Activated CD4-positive, alpha-beta T cell treated with anti-CD3 and anti-CD28 coated beads for 4 hours (primary cell): ENCODE data around the gene AOPEP.

ENCODE experiments used
- DNase-seq, 2 donors: peaks; one replicate each; pipeline ENCODE4 v3.0.0-alpha.2; 2020

The AOPEP gene

GRCh38 chr9:95105519-95106287, 379.2 kb downstream of the AOPEP start:
- DNase-seq, result no peak

- DNase-seq, result no peak
Measured at GRCh38 chr9:95107001-95107749, 380.7 kb downstream of the AOPEP start.

DNA sequence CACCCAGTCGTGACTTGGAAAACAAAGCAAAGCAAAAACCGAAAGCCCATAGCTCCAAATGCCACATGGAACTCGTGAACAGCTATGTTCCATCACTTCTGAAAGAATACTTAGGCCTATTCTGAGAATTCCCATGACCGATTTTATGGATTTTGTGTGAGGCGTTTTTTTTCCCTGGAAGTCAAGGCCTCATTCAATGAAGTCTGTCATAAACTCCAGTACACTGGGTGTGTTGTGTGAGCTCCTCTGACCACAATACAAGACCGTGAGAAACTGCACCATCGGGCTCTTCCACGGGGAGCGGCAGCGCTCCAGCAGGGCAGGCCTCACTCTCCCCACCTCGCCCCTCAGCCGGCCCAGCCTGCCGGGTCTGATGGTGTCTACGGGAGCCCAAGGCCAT, 381.5 kb downstream of the AOPEP start:
- DNase-seq, result no peak

GRCh38 chr9:95108777-95109176, 382.3 kb downstream of the AOPEP start:
- DNase-seq, result no peak

DNA sequence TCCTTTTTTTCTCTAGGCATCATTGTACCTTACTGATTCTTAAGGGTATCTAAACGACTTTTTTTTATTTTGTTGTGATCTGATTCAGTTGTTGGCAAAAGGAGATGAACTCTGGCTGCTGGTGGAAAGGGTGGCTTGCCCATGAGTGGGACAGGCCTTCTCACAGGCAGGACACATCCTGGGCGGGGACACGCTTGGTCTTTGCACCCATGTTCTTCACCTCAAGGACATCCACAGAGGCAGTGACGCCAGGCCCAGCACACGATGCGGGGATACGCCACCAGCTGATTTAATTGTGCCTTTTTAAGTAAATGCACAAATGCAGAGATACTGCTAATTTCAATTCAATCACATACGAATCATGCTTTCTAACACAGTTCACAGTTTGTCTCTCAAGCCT, 383.0 kb downstream of the AOPEP start:
- DNase-seq, result no peak

DNA sequence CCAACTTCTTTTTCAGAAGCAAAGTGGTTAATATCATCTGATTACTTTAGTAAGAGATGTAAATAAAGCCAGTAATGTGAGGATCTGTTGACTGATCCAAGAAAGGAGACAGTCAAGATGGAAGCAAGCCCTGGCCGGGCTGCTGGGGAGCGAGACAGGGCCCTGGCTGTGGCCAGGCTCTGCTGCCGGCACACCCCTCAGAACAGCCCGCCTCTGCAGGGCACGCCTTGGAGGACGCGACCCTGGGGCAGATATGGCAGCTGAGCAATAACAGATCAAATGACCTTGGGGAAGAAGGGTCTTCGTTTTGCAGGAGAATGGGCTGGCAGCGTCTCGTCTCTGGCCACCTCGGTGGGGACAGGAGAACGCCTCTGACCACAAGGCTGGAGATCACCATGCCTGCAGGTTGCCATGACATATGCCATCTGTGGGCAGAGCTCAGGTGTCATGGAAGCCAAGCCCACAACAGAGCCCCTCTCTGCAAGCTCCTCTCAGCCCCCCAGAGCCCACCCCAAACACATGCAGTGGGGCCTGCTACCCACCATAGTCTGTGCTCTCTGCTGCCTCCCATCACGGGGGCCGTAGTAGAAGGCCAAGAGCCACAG, 384.5 kb downstream of the AOPEP start:
- no peak for DNase-seq

DNA sequence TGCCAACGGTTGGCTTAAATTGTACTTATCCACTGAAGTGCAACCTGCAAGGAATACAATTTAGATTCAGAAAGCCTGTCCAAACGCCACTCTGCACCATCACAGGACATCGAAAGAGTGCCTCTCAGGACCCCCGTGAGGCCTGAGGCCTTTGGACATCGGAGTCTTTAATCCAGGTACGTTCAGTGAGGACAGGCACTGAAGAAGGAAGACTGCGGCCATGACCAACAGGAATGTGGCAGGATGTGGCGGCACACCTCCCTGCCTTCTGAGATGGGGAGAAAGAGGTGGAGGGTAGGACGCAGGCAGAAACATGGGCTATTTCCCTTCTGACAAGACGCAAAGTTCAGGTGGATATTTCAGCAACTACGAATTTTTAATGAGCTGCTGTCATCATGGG, 385.2 kb downstream of the AOPEP start:
- no peak for DNase-seq

GRCh38 chr9:95112436-95113280, 386.2 kb downstream of the AOPEP start:
- DNase-seq, result no peak

DNA sequence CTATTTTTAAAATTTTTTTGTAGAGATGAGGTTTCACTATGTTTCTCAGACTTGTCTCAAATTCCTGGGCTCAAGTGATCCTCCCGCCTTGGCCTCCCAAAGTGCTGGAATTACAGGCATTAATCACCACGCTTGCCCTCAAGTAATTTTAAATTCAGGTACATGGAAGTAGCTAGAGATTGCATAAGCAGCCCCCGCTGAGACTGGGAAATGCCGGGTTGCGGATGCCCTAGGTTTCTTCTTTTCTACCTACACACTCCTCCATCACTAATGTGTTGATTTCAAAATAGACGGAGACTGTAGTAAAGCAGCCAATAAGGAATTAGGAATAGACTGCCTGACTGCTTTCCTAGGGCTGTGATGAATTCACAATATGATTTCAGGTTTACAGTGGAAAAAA, 388.6 kb downstream of the AOPEP start:
- no peak for DNase-seq

DNA sequence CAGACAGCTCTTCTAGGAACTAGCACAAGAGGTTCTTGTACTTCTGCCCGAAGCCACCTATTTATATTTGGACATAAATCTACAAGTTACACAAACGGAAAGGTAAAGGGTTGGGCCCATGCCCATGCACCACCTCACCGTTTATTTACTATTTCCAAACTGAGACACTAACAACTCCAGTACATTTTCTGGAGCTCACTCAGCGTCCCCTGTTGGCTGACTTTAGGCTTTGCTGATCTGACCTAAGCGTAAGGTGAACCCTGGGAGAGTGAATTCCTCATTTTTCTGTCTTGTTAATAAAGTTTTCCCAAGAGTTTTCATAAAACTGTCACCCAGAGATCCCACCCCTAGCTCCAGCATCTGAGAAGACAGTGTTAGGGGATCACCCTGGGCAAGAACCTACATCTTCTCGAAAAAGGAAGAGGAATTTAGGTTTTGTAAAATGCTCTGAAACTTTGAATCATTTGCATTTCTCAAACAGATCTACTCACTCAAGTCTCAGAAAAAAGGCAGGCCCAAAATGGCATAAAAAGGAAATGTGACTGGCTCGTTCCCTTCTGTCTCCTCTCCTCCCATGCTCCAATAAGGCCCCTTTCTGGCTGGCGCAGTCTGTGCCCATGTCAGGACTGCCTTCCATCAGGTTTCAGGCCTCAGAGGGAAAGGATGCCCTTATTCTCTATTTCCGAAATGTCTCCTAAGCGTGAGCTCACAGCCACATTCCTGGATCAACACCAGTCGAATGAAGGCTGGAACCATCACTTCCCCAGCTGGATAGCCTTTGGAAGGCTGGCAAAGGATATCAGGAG, 389.7 kb downstream of the AOPEP start:
- no peak for DNase-seq

- no peak for DNase-seq
Measured at GRCh38 chr9:95116808-95117204, 390.3 kb downstream of the AOPEP start.

GRCh38 chr9:95118596-95118995, 392.1 kb downstream of the AOPEP start:
- no peak for DNase-seq

GRCh38 chr9:95120781-95121370, 394.4 kb downstream of the AOPEP start:
- DNase-seq, result no peak

DNA sequence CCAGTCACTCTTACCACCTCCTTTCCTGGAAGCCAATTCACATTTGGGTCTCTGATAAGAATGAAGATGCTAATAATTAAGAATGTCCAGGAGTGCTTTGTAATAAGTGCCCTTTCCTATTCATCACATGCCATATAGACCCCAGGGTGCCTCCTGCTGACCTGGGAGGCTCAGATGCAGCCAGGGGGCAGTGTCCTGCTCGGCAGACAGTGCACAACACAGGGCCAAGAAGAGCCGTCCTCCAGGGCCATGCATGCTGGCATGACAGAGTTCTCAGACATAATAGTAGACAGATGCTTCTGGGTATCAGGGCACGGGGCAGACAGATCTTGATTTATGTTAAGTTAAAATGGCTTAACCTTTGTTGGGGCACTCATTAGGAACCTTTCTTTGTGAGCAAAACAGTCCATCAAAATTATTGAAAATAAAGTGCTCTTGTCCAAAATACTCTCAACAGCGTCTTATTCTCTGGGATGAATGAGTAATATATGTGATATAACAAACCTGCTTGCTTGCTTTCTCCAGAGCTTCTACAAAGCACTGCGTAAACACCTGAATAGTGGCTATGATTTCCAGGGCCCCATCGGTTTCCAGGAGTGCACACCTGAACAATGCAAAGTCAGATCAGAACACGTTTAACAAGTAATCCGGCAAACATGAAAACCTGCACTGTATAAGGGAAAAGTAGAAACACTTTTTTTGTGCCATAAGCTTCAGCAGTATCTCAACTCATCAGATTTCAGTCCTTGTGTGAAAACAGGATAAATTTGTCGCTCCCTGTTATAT, 398.3 kb downstream of the AOPEP start:
- DNase-seq, result no peak

DNA sequence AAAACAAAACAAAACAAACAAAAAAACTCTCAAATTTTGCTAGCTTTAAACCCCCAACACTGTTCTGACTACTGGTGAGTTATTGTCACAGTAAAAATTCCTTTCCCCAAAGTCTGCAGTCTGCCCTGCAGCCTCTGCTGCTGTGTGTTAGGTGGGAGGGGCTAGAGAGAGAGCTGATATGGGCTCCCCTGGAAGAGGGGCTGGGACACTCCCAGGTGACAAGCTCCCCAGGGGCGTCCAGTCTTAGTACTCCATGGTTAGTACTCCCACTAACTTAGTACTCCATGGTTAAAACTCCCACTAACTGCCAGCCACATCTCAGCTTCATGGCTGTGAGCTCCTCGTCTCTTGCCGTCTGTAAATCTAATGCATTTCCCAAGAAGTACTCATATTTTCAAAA, 399.2 kb downstream of the AOPEP start:
- DNase-seq, result no peak

- no peak for DNase-seq
Measured at GRCh38 chr9:95126739-95127138, 400.2 kb downstream of the AOPEP start.

GRCh38 chr9:95127249-95128176, 401.0 kb downstream of the AOPEP start:
- DNase-seq, result peak; percentile 57 to 65

- DNase-seq, result no peak
Measured at GRCh38 chr9:95128177-95128524, 401.7 kb downstream of the AOPEP start.

DNA sequence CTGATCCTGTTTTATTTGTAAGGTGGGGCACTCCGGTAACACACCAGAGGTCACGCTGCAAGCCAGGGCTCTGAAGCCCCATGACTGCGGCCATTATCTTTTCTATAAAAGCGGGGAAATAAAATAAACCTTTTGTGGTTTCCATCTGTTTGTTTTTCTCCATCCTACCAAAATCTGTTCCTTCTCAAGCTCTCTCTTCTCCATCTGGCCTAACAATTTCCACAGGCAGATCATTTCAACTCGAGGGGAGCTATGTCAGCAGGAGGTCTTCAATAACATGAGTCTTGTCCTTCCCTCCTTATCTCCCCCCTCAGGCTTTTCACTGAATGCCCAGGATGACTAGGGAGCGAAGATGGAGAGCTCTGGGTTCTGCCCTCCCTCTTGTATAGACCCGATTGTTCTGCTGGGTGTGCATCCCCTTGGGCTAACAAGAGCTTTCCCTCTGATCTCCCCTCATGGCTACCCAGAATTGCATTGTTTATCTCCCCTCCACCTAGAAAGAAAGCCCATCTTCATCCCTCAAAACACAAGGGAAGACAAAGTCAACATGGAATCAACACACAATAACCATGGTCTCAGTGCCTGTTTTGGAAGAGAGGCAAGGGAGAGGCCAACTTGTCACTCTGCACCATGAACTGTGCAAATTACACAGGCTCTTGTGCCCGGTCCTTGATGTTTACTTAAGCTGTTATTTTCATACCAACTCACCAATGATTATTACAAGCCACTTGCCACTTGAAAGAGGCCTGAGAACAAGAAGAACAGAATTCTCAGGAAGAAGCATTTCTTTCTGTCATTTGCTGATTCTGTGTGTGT, 403.2 kb downstream of the AOPEP start:
- no peak for DNase-seq
